GM21526 (cell line): Measurements from ENCODE around the gene SPDYE3.
"Not testable (repeated sequence)": the region's sequence is repeated elsewhere in the genome, so short reads cannot be mapped to it uniquely, and the experiment has no call there.

Experiments used
- ATAC-seq: cut with Tn5 transposase; IDR thresholded peaks from one replicate; pipeline ENCODE4 v1.9.1; 2021; ENCODE audit warnings: moderate library complexity; ENCODE audit not compliant: unreplicated experiment, low FRiP score

The SPDYE3 gene

GRCh38 chr7:100287191-100287969 lies 20.1 kb upstream of the SPDYE3 start:
- ATAC-seq = not testable (repeated sequence)

- ATAC-seq = not testable (repeated sequence)
Measured at GRCh38 chr7:100288258-100288657, 19.2 kb upstream of the SPDYE3 start.

- not testable (repeated sequence) for ATAC-seq
Measured at GRCh38 chr7:100292162-100292561, 15.3 kb upstream of the SPDYE3 start.

- ATAC-seq = not testable (repeated sequence)
Measured at GRCh38 chr7:100295269-100295668, 12.2 kb upstream of the SPDYE3 start.

- not testable (repeated sequence) for ATAC-seq
Measured at GRCh38 chr7:100297852-100298631, 9.5 kb upstream of the SPDYE3 start.

DNA sequence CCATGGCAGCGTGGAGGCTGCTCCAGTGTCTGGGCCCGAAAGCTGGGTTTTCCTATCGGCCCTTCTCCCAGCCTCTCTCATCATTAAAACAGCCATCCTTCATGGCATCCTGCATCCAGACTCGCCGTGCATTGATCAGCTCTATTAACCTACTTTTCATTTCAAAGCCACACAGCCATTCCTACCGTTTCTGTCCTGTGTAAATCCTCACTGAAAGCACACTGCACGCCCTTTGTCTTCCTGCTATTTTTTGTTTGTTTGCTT lies 8.9 kb upstream of the SPDYE3 start:
- not testable (repeated sequence) for ATAC-seq

- ATAC-seq = not testable (repeated sequence)
Measured at GRCh38 chr7:100304526-100304925, 3.0 kb upstream of the SPDYE3 start.

- ATAC-seq = not testable (repeated sequence)
Measured at GRCh38 chr7:100318329-100318728, 10.8 kb downstream of the SPDYE3 start.

DNA sequence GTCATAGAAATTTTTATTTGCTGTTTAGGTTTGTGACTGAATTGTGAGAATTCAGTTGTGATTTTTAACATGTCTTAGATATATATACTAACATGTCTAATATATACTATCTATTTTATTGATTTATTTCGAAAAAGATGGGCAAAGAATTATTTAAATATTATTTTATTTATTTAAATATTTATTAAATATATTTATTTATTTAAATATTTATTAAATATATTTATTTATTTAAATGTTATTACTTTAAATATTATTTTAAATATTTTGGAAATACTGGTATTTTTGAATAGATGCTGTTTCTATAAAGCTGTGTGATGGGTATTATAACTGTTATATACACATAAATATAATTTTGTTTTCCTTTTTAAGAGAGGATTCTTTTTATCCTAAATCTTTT lies 14.1 kb downstream of the SPDYE3 start:
- not testable (repeated sequence) for ATAC-seq

DNA sequence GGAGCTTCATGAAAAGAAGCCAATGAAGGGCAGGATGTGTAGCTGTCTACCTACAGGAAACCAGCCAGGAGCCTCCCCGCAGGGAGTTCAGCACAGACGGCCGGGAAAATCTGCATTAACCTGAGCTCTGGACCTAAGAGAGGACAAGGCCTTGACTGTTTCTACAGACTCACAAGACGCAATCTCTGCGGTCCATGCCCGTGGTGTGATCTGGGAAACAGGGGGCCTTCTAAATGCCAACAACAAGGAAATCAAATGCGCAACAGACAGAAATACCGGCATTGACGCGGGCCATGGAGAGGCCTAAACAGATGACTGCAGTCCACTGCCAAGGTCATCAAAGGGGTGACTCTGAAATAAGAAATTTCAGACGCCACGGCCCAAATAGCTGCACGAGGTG lies 16.7 kb downstream of the SPDYE3 start:
- not testable (repeated sequence) for ATAC-seq

DNA sequence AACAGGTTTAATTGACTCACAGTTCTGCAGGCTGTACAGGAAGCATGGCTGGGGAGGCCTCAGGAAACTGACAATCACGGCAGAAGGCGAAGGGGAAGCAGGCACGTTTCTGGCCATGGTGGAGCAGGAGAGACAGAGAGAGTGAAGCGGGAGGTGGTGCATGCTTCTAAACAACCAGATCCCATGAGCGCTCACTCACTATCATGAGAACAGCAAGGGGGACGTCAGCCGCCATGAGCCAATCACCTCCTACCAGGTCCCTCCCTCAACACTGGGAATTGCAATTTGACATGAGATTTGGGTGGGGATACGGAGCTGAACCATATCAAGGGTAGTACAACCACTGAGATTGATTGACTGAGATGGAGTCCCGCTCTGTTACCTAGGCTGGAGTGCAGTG lies 18.2 kb downstream of the SPDYE3 start:
- not testable (repeated sequence) for ATAC-seq

GRCh38 chr7:100326914-100327313 lies 19.4 kb downstream of the SPDYE3 start:
- ATAC-seq = not testable (repeated sequence)

- peak; percentile 85 for ATAC-seq
Measured at GRCh38 chr7:100335566-100336466, 28.3 kb downstream of the SPDYE3 start.

DNA sequence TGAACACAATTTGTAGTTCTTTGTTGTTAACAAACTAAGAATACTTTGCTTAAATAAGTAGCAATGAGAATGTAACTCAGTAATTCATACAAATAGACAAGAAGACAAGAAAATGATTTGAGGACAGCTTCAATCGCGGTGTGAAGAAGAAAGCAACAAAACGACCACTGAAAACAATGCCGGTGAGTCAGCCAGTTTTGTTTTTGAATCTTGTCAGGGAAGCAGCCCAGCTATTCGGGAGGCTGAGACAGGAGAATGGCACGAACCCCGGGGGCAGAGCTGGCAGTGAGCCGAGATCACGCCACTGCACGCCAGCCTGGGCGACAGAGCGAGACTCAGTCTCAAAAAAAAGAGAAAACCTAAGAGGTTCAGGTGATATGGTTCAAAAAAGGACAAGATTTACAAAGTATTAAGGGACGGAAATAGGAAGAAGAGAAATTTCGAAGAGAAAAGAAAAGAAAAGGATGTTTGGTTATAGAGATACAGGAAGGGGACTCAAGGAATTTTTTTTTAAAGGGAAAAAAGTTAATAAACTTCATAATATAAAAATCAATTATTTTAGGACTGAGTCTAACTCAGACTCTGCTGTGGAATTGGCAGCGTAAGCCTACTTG lies 30.7 kb downstream of the SPDYE3 start:
- not testable (repeated sequence) for ATAC-seq

GRCh38 chr7:100341286-100341685 lies 33.8 kb downstream of the SPDYE3 start:
- not testable (repeated sequence) for ATAC-seq

GRCh38 chr7:100342765-100343164 lies 35.3 kb downstream of the SPDYE3 start:
- ATAC-seq = no peak

GRCh38 chr7:100344124-100344559 lies 36.6 kb downstream of the SPDYE3 start:
- ATAC-seq = peak; percentile 11

DNA sequence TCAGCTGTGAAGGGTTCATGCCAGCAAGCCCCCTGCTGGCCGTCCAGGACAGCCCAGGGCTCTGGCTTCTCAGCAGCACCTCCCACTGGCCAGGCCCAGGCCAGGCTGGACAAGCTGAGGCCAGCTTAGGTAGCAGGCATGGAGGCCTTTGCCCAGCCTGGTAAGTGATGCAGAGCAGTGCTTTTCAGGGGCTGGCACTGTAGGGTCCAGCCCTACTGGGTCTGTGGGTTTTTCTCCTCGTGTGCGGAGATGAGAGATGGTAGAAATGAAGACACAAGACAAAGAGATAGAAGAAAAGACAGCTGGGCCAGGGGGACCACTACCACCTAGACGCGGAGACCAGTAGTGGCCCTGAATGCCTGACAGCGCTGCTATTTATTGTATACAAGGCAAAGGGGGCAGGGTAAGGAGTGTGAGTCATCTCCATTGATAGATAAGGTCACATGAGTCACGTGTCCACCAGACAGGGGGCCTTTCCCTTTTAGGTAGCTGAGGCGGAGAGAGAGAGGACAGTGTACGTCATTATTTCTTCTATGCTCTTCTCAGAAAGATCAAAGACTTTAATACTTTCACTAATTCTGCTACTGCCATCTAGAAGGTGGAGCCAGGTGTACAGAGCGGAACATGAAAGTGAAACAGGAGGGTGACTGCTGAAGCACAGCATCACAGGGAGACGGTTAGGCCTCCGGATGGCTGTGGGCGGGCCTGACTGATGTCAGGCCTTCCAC lies 37.2 kb downstream of the SPDYE3 start:
- peak; percentile 54 for ATAC-seq

DNA sequence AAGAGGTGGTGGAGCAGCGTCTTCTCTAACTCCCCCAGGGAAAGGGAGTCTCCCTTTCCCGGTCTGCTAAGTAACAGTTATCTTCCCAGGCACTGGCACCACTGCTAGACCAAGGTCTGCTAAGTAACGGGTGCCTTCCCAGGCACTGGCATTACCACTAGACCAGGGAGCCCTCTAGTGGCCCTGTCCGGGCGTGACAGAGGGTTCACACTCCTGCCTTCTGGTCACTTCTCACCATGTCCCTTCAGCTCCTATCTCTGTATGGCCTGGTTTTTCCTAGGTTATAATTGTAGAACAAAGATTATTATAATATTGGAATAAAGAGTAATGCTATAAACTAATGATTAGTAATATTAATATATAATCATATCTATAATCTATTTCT lies 37.8 kb downstream of the SPDYE3 start:
- peak; percentile 11 for ATAC-seq

GRCh38 chr7:100346921-100347320 lies 39.4 kb downstream of the SPDYE3 start:
- no peak for ATAC-seq
